Chondrocyte (in vitro differentiated cells): ENCODE measurements around the gene HSPB2. TPM values are rescaled to one million over a fixed set of nuclear protein-coding genes. Genes with fewer than 3 reads are reported as not detected.

ENCODE experiments used
- DNase-seq: peaks from one replicate; pipeline ENCODE4 v3.0.0; 2021; ENCODE audit warnings: mixed read lengths, low spot score
- H3K27ac Mint-ChIP-seq: one replicate; pipeline ENCODE4 v1.8.0; 2021; ENCODE audit warnings: mild to moderate bottlenecking, moderate library complexity, mixed read lengths; ENCODE audit not compliant: unreplicated experiment
- H3K27me3 Mint-ChIP-seq: 2 replicates; pipeline ENCODE4 v1.8.0; 2021; ENCODE audit warnings: low read depth, mixed read lengths
- H3K36me3 Mint-ChIP-seq: 2 replicates; pipeline ENCODE4 v1.8.0; 2021; ENCODE audit warnings: low read depth, mixed read lengths
- H3K4me1 Mint-ChIP-seq: 2 replicates; pipeline ENCODE4 v1.8.0; 2021; ENCODE audit warnings: low read depth, mild to moderate bottlenecking, mixed read lengths
- H3K4me3 Mint-ChIP-seq: one replicate; pipeline ENCODE4 v1.8.0; 2021; ENCODE audit warnings: mild to moderate bottlenecking, moderate library complexity, mixed read lengths; ENCODE audit not compliant: unreplicated experiment
- H3K9me3 Mint-ChIP-seq: 2 replicates; pipeline ENCODE4 v1.8.0; 2021; ENCODE audit warnings: low read depth, mixed read lengths
- CTCF ChIP-seq: fragments of 200-600 bp; sonication (generic); IDR thresholded peaks from 2 replicates; pipeline ENCODE4 v1.5.0; 2021; ENCODE audit warnings: antibody characterized with exemption, mild to moderate bottlenecking, moderate library complexity
- total RNA-seq: library from RNA; stranded (reverse); gene quantifications from 3 replicates; pipeline ENCODE4 v1.2.1, GENCODE V29; 2021

Gene HSPB2
- total RNA-seq, 1 donor from 2014 or later: 2.4 TPM

GRCh38 chr11:111951565-111951964 is 39.0 kb downstream of the HSPB2 start:
- H3K4me3 Mint-ChIP-seq: no peak overlapping the region
- no peaks in the 10 kb centered on the region for H3K27me3 Mint-ChIP-seq
- DNase-seq: no peak
- H3K4me1 Mint-ChIP-seq: peaks cover 12% of the 10 kb centered on the region
- no peaks in the 10 kb centered on the region for H3K36me3 Mint-ChIP-seq
- H3K27ac Mint-ChIP-seq: no peak overlapping the region
- TF ChIP-seq CTCF: no peak
- H3K9me3 Mint-ChIP-seq: no peaks in the 10 kb centered on the region

- Mint-ChIP-seq H3K36me3 (no peaks in the 10 kb centered on the region), H3K27me3 (no peaks in the 10 kb centered on the region), H3K9me3 (no peaks in the 10 kb centered on the region), H3K27ac (no peak overlapping the region), H3K4me3 (no peak overlapping the region), H3K4me1 (peaks cover 6% of the 10 kb centered on the region)
- TF ChIP-seq CTCF: no peak
- no peak for DNase-seq
Observed at GRCh38 chr11:111954154-111954553, 41.6 kb downstream of the HSPB2 start.

GRCh38 chr11:111957663-111958444 is 45.3 kb downstream of the HSPB2 start:
- Mint-ChIP-seq H3K27ac (no peak overlapping the region), H3K4me1 (no peaks in the 10 kb centered on the region), H3K9me3 (no peaks in the 10 kb centered on the region)

GRCh38 chr11:111960916-111961315 is 48.4 kb downstream of the HSPB2 start:
- DNase-seq: no peak
- H3K36me3 Mint-ChIP-seq: peaks cover 1% of the 10 kb centered on the region
- no peak overlapping the region for H3K27ac Mint-ChIP-seq
- no peaks in the 10 kb centered on the region for H3K4me1 Mint-ChIP-seq
- no peak overlapping the region for H3K4me3 Mint-ChIP-seq
- no peak for TF ChIP-seq CTCF
- no peaks in the 10 kb centered on the region for H3K9me3 Mint-ChIP-seq
- no peaks in the 10 kb centered on the region for H3K27me3 Mint-ChIP-seq

More at GRCh38 chr11:111957663-111958444, 45.3 kb downstream of the HSPB2 start:
- TF ChIP-seq CTCF: no peak
- no peaks in the 10 kb centered on the region for H3K36me3 Mint-ChIP-seq
- H3K27me3 Mint-ChIP-seq: no peaks in the 10 kb centered on the region
- no peak overlapping the region for H3K4me3 Mint-ChIP-seq
- DNase-seq: no peak

GRCh38 chr11:111961389-111962300 is 49.1 kb downstream of the HSPB2 start:
- peaks cover 2% of the 10 kb centered on the region for H3K36me3 Mint-ChIP-seq
- no peak overlapping the region for H3K27ac Mint-ChIP-seq
- no peak for TF ChIP-seq CTCF
- H3K9me3 Mint-ChIP-seq: no peaks in the 10 kb centered on the region
- H3K4me3 Mint-ChIP-seq: no peak overlapping the region
- no peaks in the 10 kb centered on the region for H3K27me3 Mint-ChIP-seq
- DNase-seq: no peak
- no peaks in the 10 kb centered on the region for H3K4me1 Mint-ChIP-seq
